Ovary (tissue), 3 donors: ENCODE results near the gene CNMD.

ENCODE experiments used
- POLR2A ChIP-seq: fragments of 450-650 bp; IDR thresholded peaks from one replicate; pipeline ENCODE4 v1.6.1; 2017; ENCODE audit warnings: antibody characterized with exemption, mild to moderate bottlenecking, moderate library complexity
- TF ChIP-seq, protein P1 (sequence below), 3 donors: fragments of 450-650 bp in 2 of 3; fragments of 200-600 bp in 1 of 3; IDR thresholded peaks; one replicate each; pipeline versions ENCODE4 v1.5.1 to v1.8.0; 2016 to 2022; ENCODE audit warnings: antibody characterized with exemption in 3 of 3, mild to moderate bottlenecking in 1 of 3
- donor health status: DM: no; HTN: no; CAD: no.

DNA sequence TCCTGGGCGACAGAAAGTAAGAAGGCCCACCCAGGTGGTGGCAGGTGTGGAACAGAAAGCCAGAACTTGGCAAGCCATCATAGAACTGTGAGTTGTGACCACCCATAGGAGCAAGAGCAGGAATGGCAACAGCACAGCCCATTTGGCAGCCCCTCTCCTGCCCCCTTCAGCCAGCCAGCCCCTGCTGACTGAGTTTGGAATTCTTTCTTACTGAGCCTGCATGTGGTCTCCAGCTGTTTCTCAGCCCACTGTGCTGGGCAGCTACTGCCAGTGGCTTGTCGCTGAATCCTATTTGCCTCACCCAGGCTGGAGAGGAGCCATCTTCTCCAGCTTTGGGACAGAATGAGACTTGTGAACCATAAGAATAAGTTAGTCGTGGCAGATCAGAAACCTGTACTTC is 28.3 kb downstream of the CNMD start:
- TF ChIP-seq POLR2A, result no peak
- TF ChIP-seq, protein P1, sequence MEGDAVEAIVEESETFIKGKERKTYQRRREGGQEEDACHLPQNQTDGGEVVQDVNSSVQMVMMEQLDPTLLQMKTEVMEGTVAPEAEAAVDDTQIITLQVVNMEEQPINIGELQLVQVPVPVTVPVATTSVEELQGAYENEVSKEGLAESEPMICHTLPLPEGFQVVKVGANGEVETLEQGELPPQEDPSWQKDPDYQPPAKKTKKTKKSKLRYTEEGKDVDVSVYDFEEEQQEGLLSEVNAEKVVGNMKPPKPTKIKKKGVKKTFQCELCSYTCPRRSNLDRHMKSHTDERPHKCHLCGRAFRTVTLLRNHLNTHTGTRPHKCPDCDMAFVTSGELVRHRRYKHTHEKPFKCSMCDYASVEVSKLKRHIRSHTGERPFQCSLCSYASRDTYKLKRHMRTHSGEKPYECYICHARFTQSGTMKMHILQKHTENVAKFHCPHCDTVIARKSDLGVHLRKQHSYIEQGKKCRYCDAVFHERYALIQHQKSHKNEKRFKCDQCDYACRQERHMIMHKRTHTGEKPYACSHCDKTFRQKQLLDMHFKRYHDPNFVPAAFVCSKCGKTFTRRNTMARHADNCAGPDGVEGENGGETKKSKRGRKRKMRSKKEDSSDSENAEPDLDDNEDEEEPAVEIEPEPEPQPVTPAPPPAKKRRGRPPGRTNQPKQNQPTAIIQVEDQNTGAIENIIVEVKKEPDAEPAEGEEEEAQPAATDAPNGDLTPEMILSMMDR (IDR thresholded peaks at IDR 0.05), result no peak
